ENCODE data around the gene SERINC3.

GRCh38 chr20:44485830-44486198, 36.1 kb downstream of the SERINC3 start:
- TF ChIP-seq ZNF114 (CRISPR knock-in tag; IDR thresholded peaks at IDR 0.05), result no peak
- TF ChIP-seq STAT1 (IDR thresholded peaks at IDR 0.05; ENCODE audit: unreplicated experiment), result no peak
- TF ChIP-seq CTCF (conservative IDR thresholded peaks at IDR 0.05; ENCODE audit: low read depth in 2 of 2), result no peak

Measured in GM23338 (cell line).